ENCODE data around the gene ARHGEF11. TPM values are rescaled to one million over a fixed set of nuclear protein-coding genes. Genes with fewer than 3 reads are reported as not detected.
A peak's percentile ranks its signal among the peaks of the same experiment; 100 is the strongest.

The ARHGEF11 gene
- total and polyA plus RNA-seq, 9 of the 15 experiments (the other 6 are each of a cell fraction or from before 2014, with no cell fraction given): 0.14 to 15.5 (median 9.0) TPM

DNA sequence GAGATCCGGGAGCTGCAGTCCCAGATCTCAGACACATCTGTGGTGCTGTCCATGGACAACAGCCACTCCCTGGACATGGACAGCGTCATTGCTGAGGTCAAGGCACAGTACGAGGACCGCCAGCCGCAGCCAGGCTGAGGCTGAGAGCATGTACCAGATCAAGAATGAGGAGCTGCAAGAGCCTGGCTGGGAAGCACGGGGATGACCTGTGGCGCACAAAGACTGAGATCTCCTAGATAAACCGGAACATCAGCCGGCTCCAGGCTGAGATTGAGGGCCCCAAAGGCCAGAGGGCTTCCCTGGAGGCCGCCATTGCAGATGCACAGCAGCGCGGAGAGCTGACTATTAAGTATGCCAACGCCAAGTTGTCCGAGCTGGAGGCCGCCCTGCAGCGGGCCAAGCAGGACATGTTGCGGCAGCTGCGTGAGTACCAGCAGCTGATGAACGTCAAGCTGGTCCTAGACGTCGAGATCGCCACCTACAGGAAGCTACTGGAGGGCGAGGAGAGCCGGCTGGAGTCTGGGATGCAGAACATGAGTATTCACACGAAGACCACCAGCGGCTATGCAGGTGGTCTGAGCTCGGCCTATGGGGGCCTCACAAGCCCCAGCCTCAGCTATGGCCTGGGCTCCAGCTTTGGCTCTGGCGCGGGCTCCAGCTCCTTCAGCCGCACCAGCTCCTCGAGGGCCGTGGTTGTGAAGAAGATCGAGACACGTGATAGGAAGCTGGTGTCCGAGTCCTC, 28.6 kb upstream of the ARHGEF11 start:
- no peak overlapping the region for H3K4me3 ChIP-seq
- in situ Hi-C loops (cut with MboI): no loop called here
- no peaks in the 10 kb centered on the region for H3K9me1 ChIP-seq (ENCODE audit: control insufficient read depth, insufficient read depth, low read length)
- peak overlapping the region; percentile 72 for H3K4me2 ChIP-seq (ENCODE audit: insufficient read depth, low read length)
- H3K9me3 ChIP-seq (replicated peaks; ENCODE audit: control insufficient read depth, insufficient read depth, low read depth, low read length): no peaks in the 10 kb centered on the region
- peaks cover 0 to 15% of the 10 kb centered on the region in 2 experiments; a peak in 4 of 5 replicates for H3K27me3 ChIP-seq (ENCODE audit: control insufficient read depth in 2 of 2, insufficient read depth in 2 of 2, low read length in 2 of 2)
- DNase-seq (ENCODE audit: extremely low read depth in 1 of 4, low spot score in 3 of 4) (peak in 2 of 4 experiments; percentile 55 to 83), ATAC-seq (peak; percentile 80), FAIRE-seq (peak; percentile 95)
- ChIA-PET POLR2A (interaction anchor here (0.5 kb wide), 1 partner anchor 66 kb away, joined by 6 read pairs; no protein-coding TSS in a partner anchor), CTCF (ENCODE audit: low intra/inter-chr PET ratio) (interaction anchor here (0.9 kb wide), 1 partner anchor 184 kb away, joined by 3 read pairs; no protein-coding TSS in a partner anchor)
- BruUV-seq (replicated peaks): no TSS peak
- H3K79me2 ChIP-seq (ENCODE audit: control insufficient read depth, insufficient read depth, low read length): no peaks in the 10 kb centered on the region
- peaks cover 0 to 13% of the 10 kb centered on the region in 2 experiments; a peak in 3 of 5 replicates for H3K4me1 ChIP-seq (replicated peaks in 1 of 2; ENCODE audit: control insufficient read depth in 2 of 2, insufficient read depth in 2 of 2, low read length in 2 of 2)
- H3K36me3 ChIP-seq (ENCODE audit: control insufficient read depth, insufficient read depth, low read length): no peaks in the 10 kb centered on the region
- no peaks in the 10 kb centered on the region for H4K20me1 ChIP-seq (replicated peaks; ENCODE audit: control insufficient read depth, insufficient read depth, low read length)
- WGBS (ENCODE audit: insufficient coverage, low coverage, missing lambda C conversion rate): 5% methylated on average over 32 of the region's 35 CpGs
- intact Hi-C loops (cut with micrococcal nuclease): loop anchor here (1.0 to 2.0 kb wide), 2 partner anchors 153 to 182 kb away; partner anchors contain the start of gene LRRC71
- no peak overlapping the region for H3K9ac ChIP-seq (ENCODE audit: insufficient read depth in 1 of 2, low read depth in 2 of 2, low read length in 2 of 2)
- peak overlapping the region; percentile 59 for H2AFZ ChIP-seq (ENCODE audit: low read depth, low read length)
- H3K27ac ChIP-seq (ENCODE audit: extremely low read depth, low read depth, low read length): no peak overlapping the region
- TF ChIP-seq KHSRP (IDR thresholded peaks at IDR 0.05) (no peak), KAT8 (IDR thresholded peaks at IDR 0.05; ENCODE audit: low read depth) (no peak), NRF1 (conservative IDR thresholded peaks at IDR 0.05 in 1 of 2, IDR thresholded peaks at IDR 0.05 in 1 of 2) (peak in 1 of 2 experiments; percentile 27; a peak in 2 of 4 replicates), CTBP1 (IDR thresholded peaks at IDR 0.05; ENCODE audit: borderline replicate concordance) (peak; percentile 79), NEUROD1 (IDR thresholded peaks at IDR 0.05; ENCODE audit: borderline replicate concordance, low read depth, low read length, partially characterized antibody) (no peak), SP1 (CRISPR knock-in tag; IDR thresholded peaks at IDR 0.05) (peak; percentile 26; the same call in 1 of the 2 replicates)
- TF ChIP-seq, protein P1, sequence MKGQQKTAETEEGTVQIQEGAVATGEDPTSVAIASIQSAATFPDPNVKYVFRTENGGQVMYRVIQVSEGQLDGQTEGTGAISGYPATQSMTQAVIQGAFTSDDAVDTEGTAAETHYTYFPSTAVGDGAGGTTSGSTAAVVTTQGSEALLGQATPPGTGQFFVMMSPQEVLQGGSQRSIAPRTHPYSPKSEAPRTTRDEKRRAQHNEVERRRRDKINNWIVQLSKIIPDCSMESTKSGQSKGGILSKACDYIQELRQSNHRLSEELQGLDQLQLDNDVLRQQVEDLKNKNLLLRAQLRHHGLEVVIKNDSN (CRISPR knock-in tag; IDR thresholded peaks at IDR 0.05): 0 out of 2 replicates have a peak, but pooled peaks have one; percentile 36
- TF ChIP-seq, protein P2, sequence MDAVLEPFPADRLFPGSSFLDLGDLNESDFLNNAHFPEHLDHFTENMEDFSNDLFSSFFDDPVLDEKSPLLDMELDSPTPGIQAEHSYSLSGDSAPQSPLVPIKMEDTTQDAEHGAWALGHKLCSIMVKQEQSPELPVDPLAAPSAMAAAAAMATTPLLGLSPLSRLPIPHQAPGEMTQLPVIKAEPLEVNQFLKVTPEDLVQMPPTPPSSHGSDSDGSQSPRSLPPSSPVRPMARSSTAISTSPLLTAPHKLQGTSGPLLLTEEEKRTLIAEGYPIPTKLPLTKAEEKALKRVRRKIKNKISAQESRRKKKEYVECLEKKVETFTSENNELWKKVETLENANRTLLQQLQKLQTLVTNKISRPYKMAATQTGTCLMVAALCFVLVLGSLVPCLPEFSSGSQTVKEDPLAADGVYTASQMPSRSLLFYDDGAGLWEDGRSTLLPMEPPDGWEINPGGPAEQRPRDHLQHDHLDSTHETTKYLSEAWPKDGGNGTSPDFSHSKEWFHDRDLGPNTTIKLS (IDR thresholded peaks at IDR 0.05; ENCODE audit: borderline replicate concordance, low read depth): 0 out of 2 replicates have a peak, but pooled peaks have one; percentile 35
- TF ChIP-seq, protein P3, sequence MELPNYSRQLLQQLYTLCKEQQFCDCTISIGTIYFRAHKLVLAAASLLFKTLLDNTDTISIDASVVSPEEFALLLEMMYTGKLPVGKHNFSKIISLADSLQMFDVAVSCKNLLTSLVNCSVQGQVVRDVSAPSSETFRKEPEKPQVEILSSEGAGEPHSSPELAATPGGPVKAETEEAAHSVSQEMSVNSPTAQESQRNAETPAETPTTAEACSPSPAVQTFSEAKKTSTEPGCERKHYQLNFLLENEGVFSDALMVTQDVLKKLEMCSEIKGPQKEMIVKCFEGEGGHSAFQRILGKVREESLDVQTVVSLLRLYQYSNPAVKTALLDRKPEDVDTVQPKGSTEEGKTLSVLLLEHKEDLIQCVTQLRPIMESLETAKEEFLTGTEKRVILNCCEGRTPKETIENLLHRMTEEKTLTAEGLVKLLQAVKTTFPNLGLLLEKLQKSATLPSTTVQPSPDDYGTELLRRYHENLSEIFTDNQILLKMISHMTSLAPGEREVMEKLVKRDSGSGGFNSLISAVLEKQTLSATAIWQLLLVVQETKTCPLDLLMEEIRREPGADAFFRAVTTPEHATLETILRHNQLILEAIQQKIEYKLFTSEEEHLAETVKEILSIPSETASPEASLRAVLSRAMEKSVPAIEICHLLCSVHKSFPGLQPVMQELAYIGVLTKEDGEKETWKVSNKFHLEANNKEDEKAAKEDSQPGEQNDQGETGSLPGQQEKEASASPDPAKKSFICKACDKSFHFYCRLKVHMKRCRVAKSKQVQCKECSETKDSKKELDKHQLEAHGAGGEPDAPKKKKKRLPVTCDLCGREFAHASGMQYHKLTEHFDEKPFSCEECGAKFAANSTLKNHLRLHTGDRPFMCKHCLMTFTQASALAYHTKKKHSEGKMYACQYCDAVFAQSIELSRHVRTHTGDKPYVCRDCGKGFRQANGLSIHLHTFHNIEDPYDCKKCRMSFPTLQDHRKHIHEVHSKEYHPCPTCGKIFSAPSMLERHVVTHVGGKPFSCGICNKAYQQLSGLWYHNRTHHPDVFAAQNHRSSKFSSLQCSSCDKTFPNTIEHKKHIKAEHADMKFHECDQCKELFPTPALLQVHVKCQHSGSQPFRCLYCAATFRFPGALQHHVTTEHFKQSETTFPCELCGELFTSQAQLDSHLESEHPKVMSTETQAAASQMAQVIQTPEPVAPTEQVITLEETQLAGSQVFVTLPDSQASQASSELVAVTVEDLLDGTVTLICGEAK (IDR thresholded peaks at IDR 0.05): no peak
- TF ChIP-seq, protein P3 (CRISPR knock-in tag; IDR thresholded peaks at IDR 0.05): no peak

Measured in K562 (cell line).